HL-60 (cell line): Measurements from ENCODE around the gene NXPH1.

Experiments
- DNase-seq, 2 experiments: peaks; one replicate each; pipeline ENCODE4 v3.0.0-alpha.2; 2010 to 2020; ENCODE audit warnings: low read depth in 1 of 2, low spot score in 1 of 2
- H3K27ac ChIP-seq: fragments of 250-450 bp; sonication (Bioruptor Pico); replicated peaks from 2 replicates; pipeline ENCODE4 v1.5.1; 2020; ENCODE audit warnings: mild to moderate bottlenecking, moderate library complexity
- H3K27me3 ChIP-seq: fragments of 250-450 bp; sonication (Bioruptor Pico); 2 replicates; pipeline ENCODE4 v1.5.1; 2021; ENCODE audit warnings: mild to moderate bottlenecking, moderate library complexity; ENCODE audit not compliant: insufficient read depth, poor library complexity, severe bottlenecking
- H3K4me3 ChIP-seq: replicated peaks from 2 replicates; pipeline ENCODE4 v1.5.1; 2011; ENCODE audit warnings: mild to moderate bottlenecking, control low read depth, low read length; ENCODE audit not compliant: insufficient read depth
- GABPA ChIP-seq: IDR thresholded peaks from 2 replicates; pipeline ENCODE4 v1.6.1; 2012; ENCODE audit warnings: low read depth
- POLR2AphosphoS5 ChIP-seq: IDR thresholded peaks from 2 replicates; pipeline ENCODE4 v1.6.1; 2012; ENCODE audit warnings: low read depth
- SPI1 ChIP-seq: IDR thresholded peaks from 2 replicates; pipeline ENCODE4 v1.6.1; 2012; ENCODE audit warnings: low read depth, mild to moderate bottlenecking, borderline replicate concordance
- TF ChIP-seq, protein P1 (sequence below): IDR thresholded peaks from one replicate; pipeline ENCODE4 v1.5.1; 2011; ENCODE audit warnings: low read length, control low read depth, inconsistent platforms; ENCODE audit not compliant: insufficient read depth
- TF ChIP-seq, protein P2 (sequence below): IDR thresholded peaks from 2 replicates; pipeline ENCODE4 v1.6.1; 2012; ENCODE audit warnings: low read depth; ENCODE audit not compliant: insufficient replicate concordance

NXPH1 gene

DNA sequence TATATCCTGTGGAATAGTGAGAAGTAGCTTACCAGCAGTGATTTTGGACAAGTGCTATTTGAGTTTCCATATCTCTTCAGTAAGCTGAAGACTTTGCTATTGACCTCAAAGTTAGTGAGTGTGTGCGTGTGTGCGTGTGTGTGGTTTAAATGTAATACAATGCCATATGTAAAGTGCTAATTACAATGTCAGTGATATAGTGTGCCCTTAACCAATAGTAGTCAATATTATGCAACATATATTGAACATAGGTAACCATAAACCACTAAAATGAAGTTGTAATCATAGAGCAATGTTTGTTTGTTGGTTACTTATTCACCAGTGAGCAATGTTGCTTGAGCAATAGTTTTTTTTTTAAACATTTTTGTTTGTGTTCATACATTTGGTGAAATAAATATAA lies 309.4 kb downstream of the NXPH1 start:
- TF ChIP-seq SPI1: no peak
- TF ChIP-seq, protein P1, sequence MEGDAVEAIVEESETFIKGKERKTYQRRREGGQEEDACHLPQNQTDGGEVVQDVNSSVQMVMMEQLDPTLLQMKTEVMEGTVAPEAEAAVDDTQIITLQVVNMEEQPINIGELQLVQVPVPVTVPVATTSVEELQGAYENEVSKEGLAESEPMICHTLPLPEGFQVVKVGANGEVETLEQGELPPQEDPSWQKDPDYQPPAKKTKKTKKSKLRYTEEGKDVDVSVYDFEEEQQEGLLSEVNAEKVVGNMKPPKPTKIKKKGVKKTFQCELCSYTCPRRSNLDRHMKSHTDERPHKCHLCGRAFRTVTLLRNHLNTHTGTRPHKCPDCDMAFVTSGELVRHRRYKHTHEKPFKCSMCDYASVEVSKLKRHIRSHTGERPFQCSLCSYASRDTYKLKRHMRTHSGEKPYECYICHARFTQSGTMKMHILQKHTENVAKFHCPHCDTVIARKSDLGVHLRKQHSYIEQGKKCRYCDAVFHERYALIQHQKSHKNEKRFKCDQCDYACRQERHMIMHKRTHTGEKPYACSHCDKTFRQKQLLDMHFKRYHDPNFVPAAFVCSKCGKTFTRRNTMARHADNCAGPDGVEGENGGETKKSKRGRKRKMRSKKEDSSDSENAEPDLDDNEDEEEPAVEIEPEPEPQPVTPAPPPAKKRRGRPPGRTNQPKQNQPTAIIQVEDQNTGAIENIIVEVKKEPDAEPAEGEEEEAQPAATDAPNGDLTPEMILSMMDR: no peak
- TF ChIP-seq POLR2AphosphoS5: no peak
- TF ChIP-seq, protein P2, sequence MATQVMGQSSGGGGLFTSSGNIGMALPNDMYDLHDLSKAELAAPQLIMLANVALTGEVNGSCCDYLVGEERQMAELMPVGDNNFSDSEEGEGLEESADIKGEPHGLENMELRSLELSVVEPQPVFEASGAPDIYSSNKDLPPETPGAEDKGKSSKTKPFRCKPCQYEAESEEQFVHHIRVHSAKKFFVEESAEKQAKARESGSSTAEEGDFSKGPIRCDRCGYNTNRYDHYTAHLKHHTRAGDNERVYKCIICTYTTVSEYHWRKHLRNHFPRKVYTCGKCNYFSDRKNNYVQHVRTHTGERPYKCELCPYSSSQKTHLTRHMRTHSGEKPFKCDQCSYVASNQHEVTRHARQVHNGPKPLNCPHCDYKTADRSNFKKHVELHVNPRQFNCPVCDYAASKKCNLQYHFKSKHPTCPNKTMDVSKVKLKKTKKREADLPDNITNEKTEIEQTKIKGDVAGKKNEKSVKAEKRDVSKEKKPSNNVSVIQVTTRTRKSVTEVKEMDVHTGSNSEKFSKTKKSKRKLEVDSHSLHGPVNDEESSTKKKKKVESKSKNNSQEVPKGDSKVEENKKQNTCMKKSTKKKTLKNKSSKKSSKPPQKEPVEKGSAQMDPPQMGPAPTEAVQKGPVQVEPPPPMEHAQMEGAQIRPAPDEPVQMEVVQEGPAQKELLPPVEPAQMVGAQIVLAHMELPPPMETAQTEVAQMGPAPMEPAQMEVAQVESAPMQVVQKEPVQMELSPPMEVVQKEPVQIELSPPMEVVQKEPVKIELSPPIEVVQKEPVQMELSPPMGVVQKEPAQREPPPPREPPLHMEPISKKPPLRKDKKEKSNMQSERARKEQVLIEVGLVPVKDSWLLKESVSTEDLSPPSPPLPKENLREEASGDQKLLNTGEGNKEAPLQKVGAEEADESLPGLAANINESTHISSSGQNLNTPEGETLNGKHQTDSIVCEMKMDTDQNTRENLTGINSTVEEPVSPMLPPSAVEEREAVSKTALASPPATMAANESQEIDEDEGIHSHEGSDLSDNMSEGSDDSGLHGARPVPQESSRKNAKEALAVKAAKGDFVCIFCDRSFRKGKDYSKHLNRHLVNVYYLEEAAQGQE: no peak
- no peak for TF ChIP-seq GABPA
- Histone ChIP-seq H3K4me3 (no peak overlapping the region), H3K27ac (no peak overlapping the region), H3K27me3 (no peaks in the 10 kb centered on the region)
- DNase-seq: no peak

DNA sequence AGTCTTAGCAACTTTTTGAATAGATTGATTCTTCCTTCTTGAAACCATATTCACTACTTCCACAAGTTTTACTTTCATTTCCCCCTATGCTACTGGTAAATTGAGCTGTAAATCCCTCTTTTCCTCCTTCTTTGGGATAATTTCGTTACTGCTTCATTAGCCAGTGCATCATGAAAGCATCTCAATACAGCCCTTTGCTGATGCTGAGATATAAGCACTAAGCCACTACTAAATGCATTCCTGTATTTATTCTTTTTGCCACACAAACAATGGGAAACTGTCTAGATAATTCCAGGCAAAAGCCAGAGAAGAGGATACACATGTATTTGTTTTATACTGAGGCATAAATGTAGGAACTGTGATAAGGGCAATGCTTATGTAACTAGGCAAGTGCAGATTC lies 313.9 kb downstream of the NXPH1 start:
- H3K4me3 ChIP-seq: no peak overlapping the region
- H3K27ac ChIP-seq: no peak overlapping the region
- no peak for DNase-seq
- H3K27me3 ChIP-seq: no peaks in the 10 kb centered on the region
- TF ChIP-seq, protein P2: no peak
- TF ChIP-seq SPI1 (no peak), POLR2AphosphoS5 (no peak), GABPA (no peak)
- TF ChIP-seq, protein P1: no peak

DNA sequence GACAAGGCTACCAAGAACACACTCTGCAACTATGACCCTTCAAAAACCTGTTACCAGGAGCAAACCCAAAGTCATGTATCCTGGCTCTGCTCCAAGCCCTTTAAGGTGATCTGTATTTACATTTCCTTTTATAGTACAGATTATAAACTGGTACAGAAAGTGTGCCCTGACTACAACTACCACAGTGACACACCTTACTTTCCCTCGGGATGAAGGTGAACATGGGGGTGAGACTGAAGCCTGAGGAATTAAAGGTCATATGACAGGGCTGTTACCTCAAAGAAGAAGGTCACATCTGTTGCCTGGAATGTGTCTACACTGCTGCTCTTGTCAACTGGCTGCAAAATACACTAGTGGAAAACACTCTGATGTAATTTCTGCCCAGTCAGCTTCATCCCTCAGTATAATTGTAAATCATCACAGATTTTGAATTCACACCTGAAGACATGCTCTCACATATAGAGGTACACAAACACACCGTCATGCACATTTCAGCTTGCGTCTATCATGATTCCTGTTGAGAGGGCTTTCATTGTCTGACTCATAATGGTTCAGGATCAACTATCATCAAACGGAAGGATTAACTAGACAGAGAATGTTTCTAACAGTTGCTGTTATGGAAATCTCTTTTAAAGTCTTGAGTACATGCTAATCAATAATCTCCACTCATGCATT lies 318.3 kb downstream of the NXPH1 start:
- H3K4me3 ChIP-seq: no peak overlapping the region

DNA sequence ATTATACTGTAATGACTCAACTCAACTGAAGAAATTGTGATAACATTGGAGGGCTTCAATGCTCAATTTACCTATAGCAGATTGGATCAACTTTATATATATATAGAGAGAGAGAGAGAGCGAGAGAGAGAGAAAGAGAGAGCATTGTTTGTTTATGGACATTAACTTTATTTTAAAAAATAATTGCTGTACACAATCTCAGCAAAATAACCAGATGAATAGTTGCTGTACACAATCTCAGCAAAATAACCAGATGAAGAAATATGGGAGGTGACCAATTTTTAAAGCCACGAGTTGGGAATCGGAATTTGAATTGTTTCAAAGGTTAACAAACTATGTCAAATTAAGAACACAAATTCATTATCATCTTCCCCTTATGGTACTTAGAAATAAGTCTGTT lies 319.9 kb downstream of the NXPH1 start:
- TF ChIP-seq, protein P1: no peak
- Histone ChIP-seq H3K4me3 (no peak overlapping the region), H3K27ac (no peak overlapping the region), H3K27me3 (no peaks in the 10 kb centered on the region)
- DNase-seq: no peak

More for the DNA sequence above, 318.3 kb downstream of the NXPH1 start:
- no peak for DNase-seq
- Histone ChIP-seq H3K27me3 (no peaks in the 10 kb centered on the region), H3K27ac (no peak overlapping the region)
- TF ChIP-seq SPI1 (no peak), POLR2AphosphoS5 (no peak)
